Astrocyte of the cerebellum (primary cell): ENCODE measurements around the gene PDGFC.

Experiments
- DNase-seq: peaks from one replicate; pipeline ENCODE4 v3.0.0-alpha.2; 2011; ENCODE audit warnings: low read depth
- H3K4me3 ChIP-seq: 2 replicates; pipeline ENCODE4 v1.5.1; 2011; ENCODE audit warnings: mild to moderate bottlenecking, low read depth, low read length, moderate library complexity
- in situ Hi-C: cut with HindIII; loops from 2 replicates; pipeline ENCODE4 v1.10.0; 2017; ENCODE audit warnings: low sequenced_read_pairs
- TF ChIP-seq, protein P1 (sequence below): IDR thresholded peaks from 2 replicates; pipeline ENCODE4 v1.5.1; 2012; ENCODE audit warnings: low read length, low read depth, moderate library complexity, mild to moderate bottlenecking; ENCODE audit errors: missing control alignments

The PDGFC gene

DNA sequence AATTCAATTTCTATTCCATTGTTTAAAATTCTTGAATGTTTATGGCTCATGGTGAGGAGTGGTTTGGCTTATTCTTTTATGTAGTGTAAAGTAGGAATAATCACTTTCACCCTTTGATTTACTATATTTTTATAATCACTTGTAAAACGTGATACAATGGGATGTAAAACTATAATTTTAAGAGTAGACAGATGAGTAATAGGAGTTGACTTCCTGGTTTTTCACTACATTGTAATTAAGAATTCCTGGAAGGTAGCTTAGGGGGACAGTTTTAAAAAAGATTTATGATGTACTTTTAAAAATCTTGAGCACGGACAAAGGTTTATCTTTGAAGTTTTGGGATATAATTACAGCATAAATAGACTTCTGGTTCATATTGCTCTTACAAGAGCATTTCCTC is 65.3 kb downstream of the PDGFC start:
- DNase-seq = no peak
- no peak overlapping the region for H3K4me3 ChIP-seq
- TF ChIP-seq, protein P1, sequence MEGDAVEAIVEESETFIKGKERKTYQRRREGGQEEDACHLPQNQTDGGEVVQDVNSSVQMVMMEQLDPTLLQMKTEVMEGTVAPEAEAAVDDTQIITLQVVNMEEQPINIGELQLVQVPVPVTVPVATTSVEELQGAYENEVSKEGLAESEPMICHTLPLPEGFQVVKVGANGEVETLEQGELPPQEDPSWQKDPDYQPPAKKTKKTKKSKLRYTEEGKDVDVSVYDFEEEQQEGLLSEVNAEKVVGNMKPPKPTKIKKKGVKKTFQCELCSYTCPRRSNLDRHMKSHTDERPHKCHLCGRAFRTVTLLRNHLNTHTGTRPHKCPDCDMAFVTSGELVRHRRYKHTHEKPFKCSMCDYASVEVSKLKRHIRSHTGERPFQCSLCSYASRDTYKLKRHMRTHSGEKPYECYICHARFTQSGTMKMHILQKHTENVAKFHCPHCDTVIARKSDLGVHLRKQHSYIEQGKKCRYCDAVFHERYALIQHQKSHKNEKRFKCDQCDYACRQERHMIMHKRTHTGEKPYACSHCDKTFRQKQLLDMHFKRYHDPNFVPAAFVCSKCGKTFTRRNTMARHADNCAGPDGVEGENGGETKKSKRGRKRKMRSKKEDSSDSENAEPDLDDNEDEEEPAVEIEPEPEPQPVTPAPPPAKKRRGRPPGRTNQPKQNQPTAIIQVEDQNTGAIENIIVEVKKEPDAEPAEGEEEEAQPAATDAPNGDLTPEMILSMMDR = no peak
- in situ Hi-C loops = no loop called here

DNA sequence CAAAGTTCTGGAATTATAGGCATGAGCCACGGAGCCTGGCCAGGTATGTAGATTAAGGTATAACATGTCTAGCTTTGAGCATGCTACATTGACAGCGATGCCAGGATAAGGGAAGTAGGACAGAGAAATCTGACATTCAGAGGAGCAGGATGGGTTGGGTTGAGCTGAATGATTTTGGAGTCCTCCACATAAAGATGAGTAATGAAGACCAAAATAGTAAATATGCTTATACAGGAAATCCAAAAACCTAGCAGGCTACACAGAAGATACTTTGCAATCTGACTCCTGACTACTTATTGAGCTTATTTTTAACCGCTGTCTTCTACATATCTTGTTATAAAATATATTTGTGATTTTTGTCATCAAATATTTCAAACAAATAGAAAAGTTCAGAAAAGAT is 69.7 kb downstream of the PDGFC start:
- TF ChIP-seq, protein P1 = no peak
- DNase-seq = no peak
- no peak overlapping the region for H3K4me3 ChIP-seq
- in situ Hi-C loops = no loop called here

DNA sequence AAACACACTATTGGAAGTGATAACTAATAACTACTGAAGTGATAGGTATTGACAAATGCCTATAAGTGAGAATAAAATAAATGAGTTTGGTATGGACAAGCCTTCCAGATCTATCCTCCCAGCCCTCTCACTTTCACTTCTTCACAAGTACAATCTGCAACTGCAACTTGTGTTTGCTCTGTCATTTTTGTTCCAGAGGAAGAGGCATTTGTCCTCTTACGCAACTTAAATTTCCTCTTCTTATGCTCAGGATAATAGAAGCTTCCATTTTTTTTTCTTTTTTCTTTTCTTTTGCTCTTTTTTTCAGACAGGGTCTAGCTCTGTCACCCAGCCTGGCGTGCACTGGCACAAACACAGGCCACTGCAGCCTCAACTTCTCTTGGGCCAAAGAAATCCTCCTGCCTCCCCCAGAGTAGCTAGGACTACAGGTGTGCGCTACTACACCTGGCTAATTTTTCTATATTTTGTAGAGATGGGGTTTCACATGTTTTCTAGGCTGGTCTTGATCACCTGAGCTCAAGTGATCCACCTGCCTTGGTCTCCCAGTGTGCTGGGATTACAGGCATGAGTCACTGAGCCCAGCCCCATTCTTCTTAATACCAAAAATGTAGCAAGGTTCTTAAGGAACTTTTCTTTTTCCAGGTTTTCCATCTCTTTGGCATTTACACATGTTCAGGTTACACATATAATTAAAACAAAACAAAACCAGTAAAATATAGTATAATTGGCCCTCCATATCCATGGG is 73.1 kb downstream of the PDGFC start:
- DNase-seq = no peak
- TF ChIP-seq, protein P1 = no peak

DNA sequence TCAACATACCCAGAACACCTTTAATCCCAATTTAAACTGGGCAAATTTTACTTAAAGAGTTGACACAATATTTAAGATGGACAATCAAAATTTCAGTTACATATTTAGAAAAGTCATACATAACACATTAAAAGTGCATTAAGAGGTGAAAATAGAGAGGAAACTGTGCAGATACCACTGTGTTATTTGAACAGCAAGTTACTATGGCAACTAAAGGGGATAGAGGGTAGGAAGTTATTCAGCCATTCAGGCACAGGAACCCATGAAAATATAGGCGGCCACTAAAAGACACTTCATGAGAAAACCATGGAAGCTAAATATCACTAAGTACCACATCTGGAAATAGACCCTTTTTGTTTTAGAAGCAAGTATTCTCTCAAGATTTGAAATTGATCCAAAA is 75.1 kb downstream of the PDGFC start:
- in situ Hi-C loops = no loop called here
- no peak for DNase-seq
- TF ChIP-seq, protein P1 = no peak
- H3K4me3 ChIP-seq = no peak overlapping the region

More for the DNA sequence above, 73.1 kb downstream of the PDGFC start:
- H3K4me3 ChIP-seq = no peak overlapping the region
- in situ Hi-C loops = no loop called here

DNA sequence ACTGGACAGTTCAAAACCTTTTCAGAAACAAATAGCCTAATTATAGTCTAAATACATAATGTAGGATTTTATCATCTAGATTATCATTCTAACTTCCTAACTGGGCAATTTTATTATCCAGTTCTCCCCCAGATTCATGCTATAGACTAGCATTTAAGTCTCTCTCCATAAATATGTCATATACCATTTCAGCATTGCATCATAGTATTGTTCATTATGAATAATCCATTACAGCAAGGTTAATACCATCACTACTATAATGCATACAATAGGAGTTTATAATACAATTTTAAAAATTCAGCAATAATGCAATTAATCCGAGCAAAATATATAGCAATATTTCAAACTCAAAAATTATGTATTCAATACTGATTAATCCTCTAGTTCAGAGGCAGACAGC is 77.4 kb downstream of the PDGFC start:
- TF ChIP-seq, protein P1 = no peak
- DNase-seq = no peak
- no peak overlapping the region for H3K4me3 ChIP-seq
- in situ Hi-C loops = no loop called here

DNA sequence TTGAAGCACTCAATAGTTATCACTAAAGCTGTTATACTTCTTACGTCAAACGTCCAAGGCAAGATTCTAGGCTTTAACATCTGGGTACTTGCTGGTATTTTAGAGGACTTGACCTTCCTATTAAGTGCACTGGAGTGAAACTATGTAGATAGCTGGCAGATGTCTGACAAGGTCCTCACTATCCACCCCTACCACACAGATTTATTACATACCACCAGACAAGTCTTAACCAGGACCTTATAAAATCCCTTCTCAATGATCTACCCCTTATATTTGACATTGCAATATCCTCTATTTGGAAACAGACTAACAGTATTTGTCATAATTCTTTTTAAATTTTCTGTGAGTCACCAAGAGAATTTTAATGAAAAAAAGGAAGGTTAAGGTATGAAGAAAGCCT is 78.8 kb downstream of the PDGFC start:
- in situ Hi-C loops = no loop called here
- TF ChIP-seq, protein P1 = no peak
- H3K4me3 ChIP-seq = no peak overlapping the region
- no peak for DNase-seq
